ENCODE data around the gene UGCG. TPM values are rescaled to one million over a fixed set of nuclear protein-coding genes. Genes with fewer than 3 reads are reported as not detected.

Gene UGCG
- total RNA-seq, 1 experiment from 2014 or later: 32.6 TPM

DNA sequence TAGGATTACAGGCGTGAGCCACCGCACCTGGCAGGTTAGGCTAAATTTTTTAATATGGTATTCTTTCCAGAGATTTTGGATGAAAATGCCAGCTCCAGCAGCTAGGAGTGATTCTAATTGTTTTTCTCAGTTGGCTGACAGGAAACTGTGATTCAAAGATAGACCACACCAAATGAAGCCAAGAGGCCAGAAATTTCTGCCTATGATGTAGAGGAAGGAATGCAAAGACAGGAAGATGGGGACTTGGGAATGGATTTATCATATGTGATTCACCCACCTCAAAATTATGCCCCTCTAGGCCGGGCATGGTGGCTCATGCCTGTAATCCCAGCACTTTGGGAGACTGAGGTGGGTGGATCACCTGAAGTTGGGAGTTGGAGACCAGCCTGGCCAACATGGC lies 53.3 kb downstream of the UGCG start:
- Histone ChIP-seq H3K36me3 (ENCODE audit: control insufficient read depth in 1 of 2, insufficient read depth in 2 of 2, low read length in 2 of 2) (no peaks in the 10 kb centered on the region), H3K27me3 (ENCODE audit: insufficient read depth, low read length) (no peaks in the 10 kb centered on the region), H3K4me3 (replicated peaks in 1 of 2; ENCODE audit: low read depth in 1 of 2, low read length in 2 of 2) (no peak overlapping the region), H3K79me2 (ENCODE audit: insufficient read depth, low read length) (no peaks in the 10 kb centered on the region), H3K9me2 (ENCODE audit: insufficient read depth) (no peaks in the 10 kb centered on the region), H2AFZ (ENCODE audit: low read depth, low read length, poor library complexity, severe bottlenecking) (no peak overlapping the region), H3K27ac (ENCODE audit: low read depth, low read length) (no peak overlapping the region), H3K4me1 (ENCODE audit: control insufficient read depth in 1 of 2, insufficient read depth in 2 of 2, low read length in 2 of 2) (no peaks in the 10 kb centered on the region), H3K9me3 (ENCODE audit: control insufficient read depth in 1 of 2, insufficient read depth in 1 of 2, low read depth in 1 of 2, low read length in 2 of 2) (no peaks in the 10 kb centered on the region), H4K20me1 (ENCODE audit: insufficient read depth) (no peaks in the 10 kb centered on the region), H3K4me2 (ENCODE audit: low read length) (no peak overlapping the region), H3K9ac (ENCODE audit: low read length) (no peak overlapping the region)
- ChIA-PET CTCF (no interaction called here), POLR2A (no interaction called here), RAD21 (ENCODE audit: low non-redundant PET in 1 of 2, low total read pairs in 2 of 2, uncharacterized antibody in 2 of 2, unreplicated experiment in 2 of 2) (no interaction called here)
- TF ChIP-seq JUND (IDR thresholded peaks at IDR 0.05) (no peak), SRF (IDR thresholded peaks at IDR 0.05; ENCODE audit: low read depth) (no peak), EGR1 (IDR thresholded peaks at IDR 0.05; ENCODE audit: low read depth) (no peak), POLR2AphosphoS5 (IDR thresholded peaks at IDR 0.05; ENCODE audit: low read depth, low read length) (no peak), RAD21 (IDR thresholded peaks at IDR 0.05; ENCODE audit: low read depth) (no peak)
- TF ChIP-seq, protein P1, sequence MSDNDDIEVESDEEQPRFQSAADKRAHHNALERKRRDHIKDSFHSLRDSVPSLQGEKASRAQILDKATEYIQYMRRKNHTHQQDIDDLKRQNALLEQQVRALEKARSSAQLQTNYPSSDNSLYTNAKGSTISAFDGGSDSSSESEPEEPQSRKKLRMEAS (IDR thresholded peaks at IDR 0.05): no peak
- BruUV-seq (replicated peaks): no TSS peak
- no peak for DNase-seq (ENCODE audit: low read depth, low spot score)
- intact Hi-C loops (cut with micrococcal nuclease): no loop called here
- no peak for ATAC-seq

DNA sequence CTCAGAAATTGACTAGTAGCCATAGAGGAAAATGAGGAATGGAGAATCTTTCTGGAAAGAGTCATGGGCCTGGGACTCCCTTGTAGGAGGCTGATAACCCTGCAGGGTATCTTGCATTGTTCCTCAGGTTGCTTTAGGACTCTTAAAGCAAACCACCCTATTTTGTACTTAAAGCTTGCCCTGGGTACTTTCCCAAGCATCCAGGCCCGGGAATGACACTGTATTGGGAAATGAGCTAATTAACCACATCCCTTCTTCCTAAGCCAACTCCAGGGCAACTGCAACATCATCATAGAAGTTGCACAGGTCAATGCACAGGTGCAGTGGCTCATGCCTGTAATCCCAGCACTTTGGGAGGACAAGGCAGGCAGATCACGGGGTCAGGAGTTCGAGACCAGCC lies 55.9 kb downstream of the UGCG start:
- H3K4me3 ChIP-seq (replicated peaks in 1 of 2; ENCODE audit: low read depth in 1 of 2, low read length in 2 of 2): no peak overlapping the region
- peaks cover 0 to 3% of the 10 kb centered on the region in 2 experiments; a peak in 1 of 4 replicates for H3K4me1 ChIP-seq (ENCODE audit: control insufficient read depth in 1 of 2, insufficient read depth in 2 of 2, low read length in 2 of 2)
- RAD21 ChIA-PET (ENCODE audit: low non-redundant PET in 1 of 2, low total read pairs in 2 of 2, uncharacterized antibody in 2 of 2, unreplicated experiment in 2 of 2): no interaction called here
- no peaks in the 10 kb centered on the region for H3K9me2 ChIP-seq (ENCODE audit: insufficient read depth)
- POLR2A ChIA-PET: no interaction called here
- BruUV-seq (replicated peaks): no TSS peak
- intact Hi-C loops (cut with micrococcal nuclease): no loop called here
- H2AFZ ChIP-seq (ENCODE audit: low read depth, low read length, poor library complexity, severe bottlenecking): no peak overlapping the region
- ATAC-seq (no peak), DNase-seq (ENCODE audit: low read depth, low spot score) (no peak)
- no peaks in the 10 kb centered on the region for H3K79me2 ChIP-seq (ENCODE audit: insufficient read depth, low read length)
- no peak overlapping the region for H3K27ac ChIP-seq (ENCODE audit: low read depth, low read length)
- H4K20me1 ChIP-seq (ENCODE audit: insufficient read depth): no peaks in the 10 kb centered on the region
- CTCF ChIA-PET: no interaction called here
- H3K4me2 ChIP-seq (ENCODE audit: low read length): no peak overlapping the region
- H3K36me3 ChIP-seq (ENCODE audit: control insufficient read depth in 1 of 2, insufficient read depth in 2 of 2, low read length in 2 of 2): no peaks in the 10 kb centered on the region
- H3K27me3 ChIP-seq (ENCODE audit: insufficient read depth, low read length): no peaks in the 10 kb centered on the region
- H3K9ac ChIP-seq (ENCODE audit: low read length): no peak overlapping the region
- no peaks in the 10 kb centered on the region for H3K9me3 ChIP-seq (ENCODE audit: control insufficient read depth in 1 of 2, insufficient read depth in 1 of 2, low read depth in 1 of 2, low read length in 2 of 2)
- TF ChIP-seq JUND (IDR thresholded peaks at IDR 0.05) (no peak), ZFX (IDR thresholded peaks at IDR 0.05) (no peak), POLR2A (IDR thresholded peaks at IDR 0.05; ENCODE audit: borderline replicate concordance, extremely low read depth, insufficient read depth, insufficient read length) (no peak), TCF7L2 (IDR thresholded peaks at IDR 0.05; ENCODE audit: borderline replicate concordance, extremely low read depth, insufficient read depth, insufficient read length) (no peak), CBX3 (IDR thresholded peaks at IDR 0.05; ENCODE audit: low read depth) (no peak)
- TF ChIP-seq, protein P2, sequence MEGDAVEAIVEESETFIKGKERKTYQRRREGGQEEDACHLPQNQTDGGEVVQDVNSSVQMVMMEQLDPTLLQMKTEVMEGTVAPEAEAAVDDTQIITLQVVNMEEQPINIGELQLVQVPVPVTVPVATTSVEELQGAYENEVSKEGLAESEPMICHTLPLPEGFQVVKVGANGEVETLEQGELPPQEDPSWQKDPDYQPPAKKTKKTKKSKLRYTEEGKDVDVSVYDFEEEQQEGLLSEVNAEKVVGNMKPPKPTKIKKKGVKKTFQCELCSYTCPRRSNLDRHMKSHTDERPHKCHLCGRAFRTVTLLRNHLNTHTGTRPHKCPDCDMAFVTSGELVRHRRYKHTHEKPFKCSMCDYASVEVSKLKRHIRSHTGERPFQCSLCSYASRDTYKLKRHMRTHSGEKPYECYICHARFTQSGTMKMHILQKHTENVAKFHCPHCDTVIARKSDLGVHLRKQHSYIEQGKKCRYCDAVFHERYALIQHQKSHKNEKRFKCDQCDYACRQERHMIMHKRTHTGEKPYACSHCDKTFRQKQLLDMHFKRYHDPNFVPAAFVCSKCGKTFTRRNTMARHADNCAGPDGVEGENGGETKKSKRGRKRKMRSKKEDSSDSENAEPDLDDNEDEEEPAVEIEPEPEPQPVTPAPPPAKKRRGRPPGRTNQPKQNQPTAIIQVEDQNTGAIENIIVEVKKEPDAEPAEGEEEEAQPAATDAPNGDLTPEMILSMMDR (IDR thresholded peaks at IDR 0.05 in 2 of 3, conservative IDR thresholded peaks at IDR 0.05 in 1 of 3; ENCODE audit: borderline replicate concordance in 1 of 3, insufficient read depth in 1 of 3, low read depth in 2 of 3, low read length in 2 of 3): no peak
- TF ChIP-seq, protein P3, sequence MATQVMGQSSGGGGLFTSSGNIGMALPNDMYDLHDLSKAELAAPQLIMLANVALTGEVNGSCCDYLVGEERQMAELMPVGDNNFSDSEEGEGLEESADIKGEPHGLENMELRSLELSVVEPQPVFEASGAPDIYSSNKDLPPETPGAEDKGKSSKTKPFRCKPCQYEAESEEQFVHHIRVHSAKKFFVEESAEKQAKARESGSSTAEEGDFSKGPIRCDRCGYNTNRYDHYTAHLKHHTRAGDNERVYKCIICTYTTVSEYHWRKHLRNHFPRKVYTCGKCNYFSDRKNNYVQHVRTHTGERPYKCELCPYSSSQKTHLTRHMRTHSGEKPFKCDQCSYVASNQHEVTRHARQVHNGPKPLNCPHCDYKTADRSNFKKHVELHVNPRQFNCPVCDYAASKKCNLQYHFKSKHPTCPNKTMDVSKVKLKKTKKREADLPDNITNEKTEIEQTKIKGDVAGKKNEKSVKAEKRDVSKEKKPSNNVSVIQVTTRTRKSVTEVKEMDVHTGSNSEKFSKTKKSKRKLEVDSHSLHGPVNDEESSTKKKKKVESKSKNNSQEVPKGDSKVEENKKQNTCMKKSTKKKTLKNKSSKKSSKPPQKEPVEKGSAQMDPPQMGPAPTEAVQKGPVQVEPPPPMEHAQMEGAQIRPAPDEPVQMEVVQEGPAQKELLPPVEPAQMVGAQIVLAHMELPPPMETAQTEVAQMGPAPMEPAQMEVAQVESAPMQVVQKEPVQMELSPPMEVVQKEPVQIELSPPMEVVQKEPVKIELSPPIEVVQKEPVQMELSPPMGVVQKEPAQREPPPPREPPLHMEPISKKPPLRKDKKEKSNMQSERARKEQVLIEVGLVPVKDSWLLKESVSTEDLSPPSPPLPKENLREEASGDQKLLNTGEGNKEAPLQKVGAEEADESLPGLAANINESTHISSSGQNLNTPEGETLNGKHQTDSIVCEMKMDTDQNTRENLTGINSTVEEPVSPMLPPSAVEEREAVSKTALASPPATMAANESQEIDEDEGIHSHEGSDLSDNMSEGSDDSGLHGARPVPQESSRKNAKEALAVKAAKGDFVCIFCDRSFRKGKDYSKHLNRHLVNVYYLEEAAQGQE (IDR thresholded peaks at IDR 0.05; ENCODE audit: low read depth): no peak
- TF ChIP-seq, protein P1 (IDR thresholded peaks at IDR 0.05): no peak
- TF ChIP-seq, protein P4, sequence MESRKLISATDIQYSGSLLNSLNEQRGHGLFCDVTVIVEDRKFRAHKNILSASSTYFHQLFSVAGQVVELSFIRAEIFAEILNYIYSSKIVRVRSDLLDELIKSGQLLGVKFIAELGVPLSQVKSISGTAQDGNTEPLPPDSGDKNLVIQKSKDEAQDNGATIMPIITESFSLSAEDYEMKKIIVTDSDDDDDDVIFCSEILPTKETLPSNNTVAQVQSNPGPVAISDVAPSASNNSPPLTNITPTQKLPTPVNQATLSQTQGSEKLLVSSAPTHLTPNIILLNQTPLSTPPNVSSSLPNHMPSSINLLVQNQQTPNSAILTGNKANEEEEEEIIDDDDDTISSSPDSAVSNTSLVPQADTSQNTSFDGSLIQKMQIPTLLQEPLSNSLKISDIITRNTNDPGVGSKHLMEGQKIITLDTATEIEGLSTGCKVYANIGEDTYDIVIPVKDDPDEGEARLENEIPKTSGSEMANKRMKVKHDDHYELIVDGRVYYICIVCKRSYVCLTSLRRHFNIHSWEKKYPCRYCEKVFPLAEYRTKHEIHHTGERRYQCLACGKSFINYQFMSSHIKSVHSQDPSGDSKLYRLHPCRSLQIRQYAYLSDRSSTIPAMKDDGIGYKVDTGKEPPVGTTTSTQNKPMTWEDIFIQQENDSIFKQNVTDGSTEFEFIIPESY (IDR thresholded peaks at IDR 0.05; ENCODE audit: extremely low read depth, insufficient replicate concordance, low read length): no peak
